Hepatocyte (in vitro differentiated cells): ENCODE results near the gene ACTR5. TPM values are rescaled to one million over a fixed set of nuclear protein-coding genes. Genes with fewer than 3 reads are reported as not detected.

Source experiments
- DNase-seq: peaks from one replicate; pipeline ENCODE4 v3.0.0-alpha.2; 2016; ENCODE audit warnings: low spot score
- H2AFZ ChIP-seq: fragments of 200-600 bp; sonication (generic); 2 replicates; pipeline ENCODE4 v1.6.0; 2016; ENCODE audit warnings: antibody characterized with exemption, mild to moderate bottlenecking
- H3K27ac ChIP-seq: fragments of 200-600 bp; sonication (generic); 2 replicates; pipeline ENCODE4 v1.5.1; 2016; ENCODE audit warnings: mild to moderate bottlenecking
- H3K27me3 ChIP-seq: fragments of 200-600 bp; sonication (generic); 2 replicates; pipeline ENCODE4 v1.6.1; 2016
- H3K36me3 ChIP-seq: fragments of 200-600 bp; sonication (generic); replicated peaks from 2 replicates; pipeline ENCODE4 v1.5.1; 2016; ENCODE audit warnings: low read depth; ENCODE audit not compliant: insufficient read depth
- H3K4me1 ChIP-seq: fragments of 200-600 bp; sonication (generic); 2 replicates; pipeline ENCODE4 v1.5.1; 2016; ENCODE audit warnings: mild to moderate bottlenecking, moderate library complexity; ENCODE audit not compliant: insufficient read depth
- H3K4me2 ChIP-seq: fragments of 200-600 bp; sonication (generic); 2 replicates; pipeline ENCODE4 v1.6.0; 2016
- H3K4me3 ChIP-seq: fragments of 200-600 bp; sonication (generic); 2 replicates; pipeline ENCODE4 v1.5.1; 2016; ENCODE audit warnings: mild to moderate bottlenecking
- H3K79me2 ChIP-seq: fragments of 200-600 bp; sonication (generic); 2 replicates; pipeline ENCODE4 v1.6.0; 2017; ENCODE audit warnings: mild to moderate bottlenecking
- H3K9me2 ChIP-seq: fragments of 200-600 bp; sonication (generic); replicated peaks from 2 replicates; pipeline ENCODE4 v1.6.0; 2017; ENCODE audit warnings: mild to moderate bottlenecking; ENCODE audit not compliant: insufficient read depth
- H3K9me3 ChIP-seq: fragments of 200-600 bp; sonication (generic); 2 replicates; pipeline ENCODE4 v1.5.1; 2016; ENCODE audit warnings: low read depth, mild to moderate bottlenecking
- H4K20me1 ChIP-seq: fragments of 200-600 bp; sonication (generic); 2 replicates; pipeline ENCODE4 v1.6.0; 2016; ENCODE audit warnings: mild to moderate bottlenecking; ENCODE audit not compliant: insufficient read depth, poor library complexity, severe bottlenecking
- EZH2 ChIP-seq: fragments of 200-600 bp; sonication (generic); IDR thresholded peaks from 2 replicates; pipeline ENCODE4 v1.6.1; 2016; ENCODE audit warnings: antibody characterized with exemption, mild to moderate bottlenecking, borderline replicate concordance
- EZH2phosphoT487 ChIP-seq: fragments of 200-600 bp; sonication (generic); IDR thresholded peaks from one replicate; pipeline ENCODE4 v1.6.1; 2018; ENCODE audit warnings: antibody characterized with exemption, mild to moderate bottlenecking, low read depth, moderate library complexity; ENCODE audit not compliant: unreplicated experiment, severe bottlenecking
- WGBS: methylation state at CpG from one replicate; pipeline ENCODE4 v1.1.6; 2016; ENCODE audit warnings: low lambda C conversion rate; ENCODE audit errors: missing lambda C conversion rate; 5-methylcytosine and 5-hydroxymethylcytosine counted together
- polyA plus RNA-seq: library from polyadenylated mRNA; unstranded; fragments of >200 nt; fragmentation: Nextera tagmentation; extraction: Ambion mirVana; gene quantifications from 2 replicates; pipeline ENCODE4 v1.2.1, GENCODE V29; 2016
- total RNA-seq: library from RNA; depleted of rRNA; stranded (reverse); fragments of >200 nt; gene quantifications from 2 replicates; pipeline ENCODE4 v1.2.3, GENCODE V29; 2014
- TF ChIP-seq, protein P1 (sequence below): fragments of 200-600 bp; sonication (generic); IDR thresholded peaks from 2 replicates; pipeline ENCODE4 v1.5.1; 2016; ENCODE audit warnings: antibody characterized with exemption, mild to moderate bottlenecking; ENCODE audit not compliant: poor library complexity

Gene ACTR5
- total and polyA plus RNA-seq, 2 experiments from 2014 or later, result 8.5 to 10.1 TPM

DNA sequence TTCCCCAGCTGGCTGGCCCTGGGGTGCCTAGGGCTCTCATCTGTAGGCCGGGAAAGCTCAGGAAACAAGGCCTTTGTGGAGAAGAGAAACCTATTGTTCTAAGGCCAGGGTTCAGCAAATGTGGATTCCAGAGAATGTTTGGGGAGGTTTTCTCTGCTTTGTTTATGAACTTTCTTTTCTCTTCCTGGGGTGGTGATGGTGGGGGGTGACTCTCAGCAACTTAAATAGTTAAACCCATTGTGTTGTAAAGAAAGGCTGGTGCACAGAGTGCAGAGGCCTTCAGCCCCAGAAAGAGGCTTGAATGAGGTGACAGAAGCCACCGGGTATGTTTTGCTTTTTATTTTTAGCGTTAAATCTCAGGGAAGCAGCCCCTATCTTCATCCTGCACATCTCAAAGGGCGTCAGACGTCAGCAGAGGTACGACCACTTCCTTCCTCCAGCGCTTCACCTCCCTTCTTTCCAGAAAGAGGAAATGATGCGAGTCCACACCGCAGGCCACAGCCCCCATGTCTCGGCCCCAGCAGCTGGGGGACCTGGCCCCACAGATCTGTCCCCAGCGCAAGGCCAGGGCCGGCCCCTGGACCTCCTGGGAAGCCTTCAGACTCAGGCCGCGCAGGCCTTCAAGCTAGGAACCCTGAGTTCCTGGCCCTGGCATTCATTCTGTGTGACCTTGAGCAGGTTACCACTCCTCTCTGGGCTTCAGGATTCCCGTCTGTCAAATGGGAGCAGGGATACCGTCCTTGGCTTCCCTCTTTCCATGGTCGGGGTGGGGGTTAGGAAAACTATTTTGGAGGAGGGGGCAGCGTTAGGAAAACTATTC, 56.6 kb downstream of the ACTR5 start:
- no peaks in the 10 kb centered on the region for H4K20me1 ChIP-seq
- H3K27me3 ChIP-seq, result peaks cover 54% of the 10 kb centered on the region
- no peaks in the 10 kb centered on the region for H3K9me3 ChIP-seq
- H2AFZ ChIP-seq, result peak overlapping the region; percentile 78
- H3K36me3 ChIP-seq, result no peaks in the 10 kb centered on the region
- peak overlapping the region; percentile 100 for H3K4me2 ChIP-seq
- no peak overlapping the region for H3K27ac ChIP-seq
- DNase-seq, result no peak
- H3K4me3 ChIP-seq, result no peak overlapping the region
- H3K4me1 ChIP-seq, result peaks cover 12% of the 10 kb centered on the region
- 61% methylated on average over 18 of the region's 18 CpGs for WGBS
- no peaks in the 10 kb centered on the region for H3K9me2 ChIP-seq
- H3K79me2 ChIP-seq, result no peaks in the 10 kb centered on the region
- TF ChIP-seq EZH2phosphoT487 (no peak), EZH2 (no peak)
- TF ChIP-seq, protein P1, sequence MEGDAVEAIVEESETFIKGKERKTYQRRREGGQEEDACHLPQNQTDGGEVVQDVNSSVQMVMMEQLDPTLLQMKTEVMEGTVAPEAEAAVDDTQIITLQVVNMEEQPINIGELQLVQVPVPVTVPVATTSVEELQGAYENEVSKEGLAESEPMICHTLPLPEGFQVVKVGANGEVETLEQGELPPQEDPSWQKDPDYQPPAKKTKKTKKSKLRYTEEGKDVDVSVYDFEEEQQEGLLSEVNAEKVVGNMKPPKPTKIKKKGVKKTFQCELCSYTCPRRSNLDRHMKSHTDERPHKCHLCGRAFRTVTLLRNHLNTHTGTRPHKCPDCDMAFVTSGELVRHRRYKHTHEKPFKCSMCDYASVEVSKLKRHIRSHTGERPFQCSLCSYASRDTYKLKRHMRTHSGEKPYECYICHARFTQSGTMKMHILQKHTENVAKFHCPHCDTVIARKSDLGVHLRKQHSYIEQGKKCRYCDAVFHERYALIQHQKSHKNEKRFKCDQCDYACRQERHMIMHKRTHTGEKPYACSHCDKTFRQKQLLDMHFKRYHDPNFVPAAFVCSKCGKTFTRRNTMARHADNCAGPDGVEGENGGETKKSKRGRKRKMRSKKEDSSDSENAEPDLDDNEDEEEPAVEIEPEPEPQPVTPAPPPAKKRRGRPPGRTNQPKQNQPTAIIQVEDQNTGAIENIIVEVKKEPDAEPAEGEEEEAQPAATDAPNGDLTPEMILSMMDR, result no peak

DNA sequence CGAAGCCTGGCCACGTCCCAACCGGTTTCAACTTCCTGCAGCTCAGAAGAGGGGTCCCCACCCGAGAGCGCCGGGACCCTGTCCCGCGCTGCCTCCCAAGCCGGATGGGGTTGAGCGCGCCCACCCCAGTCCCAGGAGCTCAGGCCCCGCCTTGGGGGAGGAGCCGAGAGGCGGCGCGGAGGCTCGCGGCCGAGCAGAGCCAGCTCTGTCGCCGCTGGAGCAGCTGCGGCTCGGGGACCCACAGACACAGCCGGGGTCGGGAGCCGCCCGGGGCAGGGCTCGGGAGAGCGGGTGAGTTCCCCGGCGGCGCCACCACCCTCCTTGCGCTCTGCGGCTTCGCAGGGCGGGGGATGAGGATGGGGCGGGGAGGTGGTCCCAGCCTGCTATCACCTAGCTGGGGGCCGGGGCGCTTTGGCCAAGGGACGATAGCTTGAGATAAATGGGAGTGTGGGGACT, 57.3 kb downstream of the ACTR5 start, which contains the start of gene PPP1R16B:
Gene PPP1R16B (plus strand): TSS at position 196 of the 456 bp plus-strand sequence. CDS start 30,229 bp downstream, outside the sequence.
- Histone ChIP-seq H3K4me1 (peaks cover 12% of the 10 kb centered on the region), H3K9me2 (no peaks in the 10 kb centered on the region), H4K20me1 (no peaks in the 10 kb centered on the region), H3K9me3 (no peaks in the 10 kb centered on the region), H2AFZ (peak within 1 kb of the TSS; percentile 78), H3K4me2 (peak within 1 kb of the TSS; percentile 100), H3K4me3 (peak within 1 kb of the TSS; percentile 36), H3K36me3 (no peaks in the 10 kb centered on the region), H3K27ac (no peak within 1 kb of the TSS), H3K27me3 (peaks cover 61% of the 10 kb centered on the region), H3K79me2 (no peaks in the 10 kb centered on the region)
- 3% methylated on average over 36 of the region's 40 CpGs for WGBS
- peak; percentile 42 for DNase-seq
- TF ChIP-seq, protein P1, result no peak
- no peak for TF ChIP-seq EZH2
- no peak for TF ChIP-seq EZH2phosphoT487

DNA sequence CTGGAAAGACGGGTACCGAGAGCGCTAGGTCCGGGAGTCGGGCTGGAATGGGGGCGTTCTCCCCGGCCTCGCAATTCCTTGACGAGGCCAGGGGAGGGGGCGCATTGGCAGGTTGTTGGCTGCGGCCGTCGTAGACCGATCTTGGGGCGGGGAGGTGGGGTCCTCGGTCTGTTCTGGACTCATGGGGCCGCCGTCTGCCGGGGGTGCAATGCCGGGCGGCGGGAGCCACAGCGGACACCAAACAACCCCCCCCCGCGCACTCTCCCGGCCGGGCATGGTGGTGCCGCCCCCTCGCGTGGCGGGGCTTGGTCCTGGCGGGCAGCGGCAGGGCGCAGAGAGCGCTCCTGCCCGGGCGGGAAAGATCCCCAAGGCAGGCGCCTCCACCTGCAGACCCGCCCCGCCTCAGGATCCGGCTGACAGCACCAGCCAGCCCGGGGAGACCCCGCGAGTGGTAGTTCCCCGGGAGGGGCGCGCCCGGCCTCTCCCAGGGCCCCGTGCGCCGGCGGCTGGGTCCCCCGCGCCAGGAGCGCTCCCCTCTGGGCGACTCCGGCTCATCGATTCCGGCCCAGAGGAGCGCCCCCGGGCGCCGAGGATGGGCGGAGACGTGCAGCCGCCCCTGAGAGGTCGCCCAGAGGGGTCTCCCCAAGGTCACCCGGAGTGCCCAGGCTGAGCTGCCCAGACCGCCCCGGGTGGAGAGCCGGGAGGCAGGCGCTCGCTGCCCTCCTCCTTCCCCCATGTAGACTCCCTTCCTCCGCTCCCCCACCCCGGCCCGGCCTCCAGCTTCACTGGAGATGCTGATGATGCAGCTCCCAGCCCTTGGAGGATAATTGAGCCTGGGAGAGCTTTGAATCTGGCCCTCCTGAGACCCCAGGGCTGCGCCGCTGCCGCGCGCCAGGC, 57.9 kb downstream of the ACTR5 start:
- no peak for DNase-seq
- no peak for TF ChIP-seq EZH2phosphoT487
- peak; percentile 90 for TF ChIP-seq EZH2
- no peaks in the 10 kb centered on the region for H3K79me2 ChIP-seq
- peaks cover 12% of the 10 kb centered on the region for H3K4me1 ChIP-seq
- H3K27me3 ChIP-seq, result peaks cover 66% of the 10 kb centered on the region
- WGBS, result 1% methylated on average over 42 of the region's 81 CpGs
- H3K4me3 ChIP-seq, result peak overlapping the region; percentile 36
- H3K4me2 ChIP-seq, result peak overlapping the region; percentile 100
- H3K9me2 ChIP-seq, result no peaks in the 10 kb centered on the region
- H3K36me3 ChIP-seq, result no peaks in the 10 kb centered on the region
- H3K27ac ChIP-seq, result no peak overlapping the region
- H3K9me3 ChIP-seq, result no peaks in the 10 kb centered on the region
- H4K20me1 ChIP-seq, result no peaks in the 10 kb centered on the region
- peak overlapping the region; percentile 78 for H2AFZ ChIP-seq
